C1 segment of cervical spinal cord (tissue), 14 donors: Measurements from ENCODE around the gene ZNF423.

Experiments used
- DNase-seq, 14 donors: peaks; one replicate each; lab custom pipeline; 2025; lab: John Stamatoyannopoulos, UW

ZNF423 gene

GRCh38 chr16:49440156-49441065, 415.5 kb downstream of the ZNF423 start:
- DNase-seq, result no peak

GRCh38 chr16:49439676-49440075, 416.2 kb downstream of the ZNF423 start:
- DNase-seq, result no peak

- DNase-seq, result no peak
Measured at GRCh38 chr16:49439050-49439449, 416.9 kb downstream of the ZNF423 start.
